GM21423 (cell line): Measurements from ENCODE around the gene FSTL5.
"Not testable (repeated sequence)": the region's sequence is repeated elsewhere in the genome, so short reads cannot be mapped to it uniquely, and the experiment has no call there.

Source experiments
- ATAC-seq: cut with Tn5 transposase; IDR thresholded peaks from one replicate; pipeline ENCODE4 v1.9.1; 2021; ENCODE audit warnings: mild to moderate bottlenecking, moderate library complexity; ENCODE audit not compliant: unreplicated experiment

The FSTL5 gene

DNA sequence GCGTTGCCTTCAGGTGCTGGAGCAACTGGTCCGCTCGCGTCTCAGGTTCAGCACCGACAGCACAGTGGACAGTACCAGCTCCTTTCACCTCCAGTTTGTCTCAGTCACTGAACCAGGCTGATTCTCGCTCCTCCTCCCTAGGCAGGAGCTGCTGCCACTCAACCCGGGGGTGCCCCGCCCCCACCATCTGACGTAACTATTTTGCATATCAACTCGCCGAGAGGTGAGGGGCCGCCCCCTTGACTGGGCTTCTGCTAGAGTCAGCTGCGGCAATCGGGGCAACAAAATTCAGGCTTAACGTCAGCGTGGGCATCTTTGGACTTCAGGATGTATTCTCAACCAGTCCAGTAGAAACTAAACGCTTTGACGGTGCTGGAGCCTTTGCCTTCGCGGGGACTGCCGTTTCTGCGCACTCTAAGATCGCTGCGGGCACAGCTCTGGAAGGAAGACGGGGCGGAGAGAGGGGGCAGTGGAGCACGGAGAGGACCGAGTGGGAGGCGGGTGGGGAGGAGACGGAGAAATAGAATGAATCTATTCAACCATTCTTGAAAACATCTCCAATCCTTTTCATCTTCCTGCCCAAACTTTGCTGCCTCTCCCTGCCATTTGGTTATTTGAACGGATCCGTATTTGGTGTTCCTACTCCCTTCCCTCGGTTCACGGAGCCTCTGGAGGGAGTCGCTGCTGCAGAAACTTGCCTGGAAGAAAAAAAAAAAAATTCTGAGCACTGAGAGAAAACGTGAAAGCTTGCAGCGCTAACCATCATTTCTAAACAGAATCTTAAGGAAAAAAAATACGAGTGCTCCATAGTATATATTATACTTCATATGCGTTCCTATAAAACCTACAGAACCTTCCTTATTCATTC, at the start of gene FSTL5:
TSS of gene FSTL5 (minus strand) at position 109 of the 868 bp plus-strand sequence. CDS start 52,604 bp downstream, outside the sequence.
- ATAC-seq = peak; percentile 95

DNA sequence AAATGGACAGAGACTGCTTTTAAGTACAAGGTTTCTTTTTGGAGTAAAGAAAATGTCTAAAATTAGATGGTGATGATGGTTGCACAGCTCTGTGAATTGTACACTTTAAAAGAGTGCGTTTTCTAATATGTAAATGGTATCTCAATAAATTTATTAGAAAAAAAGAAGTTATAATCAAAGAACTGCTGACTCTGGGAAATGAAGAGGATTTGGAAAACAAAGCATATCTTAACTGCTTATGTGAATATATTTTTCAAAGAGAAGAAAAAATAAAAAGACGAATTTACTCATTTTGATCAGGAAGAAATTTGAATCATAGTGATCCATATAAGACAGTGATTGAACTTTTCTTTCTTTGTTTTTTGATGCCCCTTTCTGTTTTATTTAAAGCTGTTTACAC, 45.9 kb upstream of the FSTL5 start:
- ATAC-seq = no peak

DNA sequence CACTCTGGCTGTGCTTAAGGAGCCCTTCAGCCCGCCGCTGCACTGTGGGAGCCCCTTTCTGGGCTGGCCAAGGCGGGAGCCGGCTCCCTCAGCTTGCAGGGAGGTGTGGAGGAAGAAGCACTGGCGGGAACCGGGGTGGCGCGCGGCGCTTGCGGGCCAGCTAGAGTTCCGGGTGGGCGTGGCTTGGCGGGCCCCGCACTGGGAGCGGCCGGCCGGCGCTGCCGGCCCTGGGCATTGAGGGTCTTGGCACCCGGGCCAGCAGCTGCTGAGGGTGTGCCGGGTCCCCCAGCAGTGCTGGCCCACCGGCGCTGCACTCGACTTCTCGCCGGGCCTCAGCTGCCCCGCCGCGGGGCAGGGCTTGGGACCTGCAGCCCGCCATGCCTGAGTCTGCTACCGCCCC, 39.7 kb upstream of the FSTL5 start:
- ATAC-seq = not testable (repeated sequence)

DNA sequence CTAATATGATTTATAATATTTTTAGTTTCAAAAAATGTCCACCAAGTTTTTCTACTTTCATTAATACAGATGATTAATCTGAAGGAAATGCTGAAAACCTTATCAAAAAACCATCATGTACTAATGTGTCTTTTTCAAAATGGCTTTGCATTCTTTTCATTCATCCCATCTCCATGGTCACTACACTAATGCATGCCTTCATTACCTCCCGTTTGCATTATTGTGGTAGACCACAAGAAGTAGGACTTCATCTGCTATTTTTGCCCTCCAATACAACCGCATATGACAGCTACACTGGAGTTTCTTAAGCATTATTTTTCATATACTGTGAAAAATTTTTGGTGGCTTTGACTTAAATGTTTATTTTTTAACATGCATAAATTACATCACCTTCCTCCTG, 37.9 kb upstream of the FSTL5 start:
- no peak for ATAC-seq

DNA sequence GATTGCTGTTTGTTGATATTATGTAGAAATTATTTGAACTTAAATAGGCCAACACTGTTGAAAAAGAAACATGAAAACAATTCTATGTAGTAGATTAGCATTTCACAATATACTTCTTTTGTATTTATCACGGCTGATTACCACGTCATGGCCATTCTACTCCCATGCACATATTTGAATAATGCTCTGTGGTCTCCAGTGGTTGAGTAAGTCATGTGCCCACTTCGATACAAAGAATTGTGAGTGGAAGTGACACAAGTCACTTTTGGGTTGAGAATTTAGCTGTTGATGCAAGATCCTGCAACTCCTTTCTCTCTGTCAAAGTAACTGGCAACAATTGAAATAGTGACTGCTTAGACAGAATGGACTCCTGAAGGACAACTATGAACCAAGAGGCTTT, 6.7 kb upstream of the FSTL5 start:
- ATAC-seq = no peak

DNA sequence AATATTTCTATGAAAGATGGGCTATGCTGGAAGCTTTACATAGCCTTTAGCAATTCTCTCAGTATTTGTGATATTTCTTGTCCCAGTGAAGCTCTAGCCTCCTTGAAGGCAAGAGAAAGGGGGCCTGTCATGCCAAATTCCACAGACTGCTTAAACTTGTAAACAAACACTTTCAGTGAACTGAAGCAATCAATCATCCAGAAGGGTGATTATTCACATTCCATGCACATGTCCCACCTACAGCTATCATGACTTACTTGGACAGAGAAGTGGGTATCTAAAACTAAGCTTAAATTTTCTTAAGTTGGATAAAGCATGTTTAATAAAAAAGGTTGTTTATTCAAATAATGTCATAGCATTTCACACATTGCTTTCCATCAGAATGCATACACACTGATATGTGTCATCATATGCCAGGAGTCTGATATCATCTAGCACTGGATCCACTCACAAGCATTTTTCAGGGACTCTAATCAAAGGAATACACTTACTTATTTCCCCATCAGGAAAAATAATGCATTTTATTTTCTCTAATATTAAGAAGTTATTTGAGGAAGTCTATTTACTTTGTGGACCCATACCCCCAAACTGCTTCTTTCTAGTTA, 1.2 kb upstream of the FSTL5 start:
- ATAC-seq = no peak

DNA sequence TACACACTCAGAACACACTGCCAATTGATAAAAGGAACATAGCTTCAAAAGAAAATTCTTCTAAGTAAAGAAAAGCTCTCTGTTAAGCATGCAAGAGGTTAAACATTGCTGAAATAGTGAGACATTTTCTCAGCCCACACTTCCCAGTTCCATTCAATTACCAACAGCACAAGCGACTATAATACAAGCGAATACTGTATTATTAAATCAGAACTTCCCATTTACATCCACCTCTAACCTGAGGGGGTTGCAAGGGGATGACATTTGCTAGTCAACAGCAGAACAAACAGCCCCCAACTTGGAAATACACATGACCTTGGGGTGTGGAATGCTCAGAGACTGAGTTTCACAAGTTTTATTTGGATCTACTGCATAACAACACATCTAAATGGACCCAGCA, 1.1 kb downstream of the FSTL5 start:
- ATAC-seq = no peak

DNA sequence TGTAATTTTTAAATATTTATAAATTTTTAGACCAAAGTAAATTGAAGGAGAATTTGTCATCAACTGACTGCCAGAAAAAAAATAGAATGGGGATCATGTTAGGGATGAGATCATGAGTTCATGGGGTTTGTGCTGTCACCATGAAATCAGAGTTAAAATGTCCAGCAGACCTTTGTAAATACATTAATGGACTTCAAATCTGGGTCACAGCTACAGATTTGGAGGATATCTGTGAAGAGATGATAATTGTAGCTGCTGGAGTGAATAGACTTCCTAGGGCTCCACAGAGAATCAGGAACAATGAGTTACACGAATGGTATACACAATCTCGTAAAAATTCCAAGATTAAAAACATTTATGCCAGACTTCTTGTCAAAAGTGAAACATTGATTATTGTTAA, 6.6 kb downstream of the FSTL5 start:
- ATAC-seq = no peak

DNA sequence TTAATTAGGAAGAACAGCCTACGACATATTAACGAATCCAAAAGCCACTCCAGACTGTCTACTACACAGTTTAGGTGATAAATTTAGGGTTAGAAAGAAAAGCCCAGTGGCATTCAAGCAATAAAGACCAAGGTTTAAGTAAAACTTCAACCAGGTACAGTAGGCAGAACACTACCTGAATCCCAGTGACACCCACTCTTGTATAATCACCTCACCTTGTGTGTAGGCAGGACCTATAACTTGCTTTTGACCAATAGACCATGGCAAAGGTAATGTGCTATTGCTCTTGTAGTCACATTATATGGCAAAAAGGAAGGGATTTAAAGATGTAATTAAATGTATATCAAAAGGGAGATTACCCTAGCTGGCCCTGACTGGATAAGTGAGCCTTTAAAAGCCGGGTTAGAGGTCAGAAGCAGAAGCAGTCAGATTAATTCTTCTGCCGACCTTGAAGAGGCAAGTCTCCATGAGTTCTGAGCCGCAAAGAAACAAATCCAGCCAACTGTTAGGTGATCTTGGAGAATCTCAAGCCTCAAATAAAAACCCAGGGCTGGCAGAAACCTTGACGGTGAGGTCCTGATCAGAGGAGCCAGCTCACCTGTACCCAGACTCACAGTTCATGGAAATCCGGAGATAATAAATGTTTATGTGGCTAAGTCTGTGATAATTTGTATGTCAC, 8.8 kb downstream of the FSTL5 start:
- ATAC-seq = no peak

DNA sequence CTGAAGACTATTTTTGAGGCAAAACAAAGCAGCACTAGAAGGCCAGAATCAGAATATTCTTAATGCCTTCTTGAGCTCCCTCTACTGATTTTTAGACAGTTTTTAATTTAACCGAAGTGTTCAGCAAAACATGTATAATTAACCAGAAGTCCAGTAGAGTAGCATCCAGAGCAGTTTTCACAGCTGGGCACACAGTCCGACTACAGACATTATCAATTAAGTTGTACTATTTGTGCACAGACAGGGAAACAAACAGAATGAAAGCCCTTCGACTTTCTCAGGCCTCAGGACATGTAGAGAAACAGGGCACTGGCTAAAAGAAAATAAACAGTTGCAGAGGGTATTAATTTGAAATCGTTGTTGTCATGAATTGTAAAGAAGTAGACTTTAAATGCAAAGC, 11.9 kb downstream of the FSTL5 start:
- no peak for ATAC-seq

DNA sequence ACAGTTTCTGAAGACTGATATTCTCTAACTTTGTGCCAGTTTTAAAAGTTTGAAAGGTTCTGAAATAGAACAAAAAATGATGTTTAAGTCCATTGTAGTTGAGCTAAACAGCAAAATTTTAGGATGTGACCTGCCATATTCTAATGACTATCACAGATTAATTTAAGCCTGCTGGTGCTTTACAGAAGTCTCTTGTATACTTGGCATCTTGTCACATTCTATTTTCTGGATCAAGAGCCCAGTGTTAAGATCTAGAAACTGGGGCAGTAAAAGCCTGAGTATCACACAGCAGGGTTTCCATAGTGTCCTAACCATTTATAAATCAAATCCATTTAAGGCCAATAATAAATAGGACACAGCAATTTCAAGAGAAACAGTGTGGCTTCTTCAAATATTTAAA, 12.4 kb downstream of the FSTL5 start:
- no peak for ATAC-seq

DNA sequence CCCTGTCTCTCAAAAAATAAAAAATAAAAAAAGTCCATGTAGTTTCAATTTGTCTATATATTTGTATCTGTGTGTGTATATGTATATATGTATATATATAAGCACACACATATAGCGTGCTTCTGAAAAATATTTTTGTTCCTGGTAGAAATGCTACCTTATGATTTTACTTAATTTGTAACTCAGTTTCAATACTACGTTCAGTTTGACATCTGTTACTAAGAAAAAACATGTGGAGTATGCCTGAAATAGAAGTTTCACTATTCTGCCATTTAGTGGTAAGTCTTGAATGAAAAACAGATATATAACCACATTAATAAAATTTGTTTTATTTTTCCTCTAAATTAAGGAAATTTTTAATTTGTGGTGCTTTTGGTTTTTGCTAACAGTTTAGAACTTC, 14.2 kb downstream of the FSTL5 start:
- no peak for ATAC-seq

DNA sequence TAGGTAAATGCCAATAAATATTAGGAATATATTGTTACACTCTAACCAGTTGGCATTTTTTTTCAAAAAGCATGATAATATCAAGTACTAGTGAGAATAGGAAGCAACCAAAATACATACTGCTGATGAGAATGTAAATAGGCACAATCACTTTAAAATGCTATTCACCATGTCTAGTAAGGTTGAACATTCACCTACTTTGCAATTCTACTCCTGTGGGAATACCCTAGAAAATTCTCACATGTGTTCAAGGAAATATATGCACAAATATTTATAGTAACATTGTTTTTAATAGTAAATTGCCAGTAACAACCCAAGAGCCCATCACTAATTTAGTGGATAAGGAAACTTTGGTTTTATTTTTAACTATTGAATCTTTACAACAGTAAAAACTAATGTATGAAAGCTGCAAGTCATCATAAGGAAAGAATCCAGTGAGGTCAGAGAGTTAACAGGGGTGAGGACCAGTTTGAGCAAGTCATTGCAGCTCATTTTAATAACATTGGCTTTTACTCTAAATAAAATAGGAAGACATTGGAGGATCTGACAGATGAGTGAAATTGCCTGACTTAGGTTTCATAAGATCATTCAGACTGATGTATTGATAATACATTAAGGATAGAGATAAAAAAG, 23.6 kb downstream of the FSTL5 start:
- no peak for ATAC-seq

DNA sequence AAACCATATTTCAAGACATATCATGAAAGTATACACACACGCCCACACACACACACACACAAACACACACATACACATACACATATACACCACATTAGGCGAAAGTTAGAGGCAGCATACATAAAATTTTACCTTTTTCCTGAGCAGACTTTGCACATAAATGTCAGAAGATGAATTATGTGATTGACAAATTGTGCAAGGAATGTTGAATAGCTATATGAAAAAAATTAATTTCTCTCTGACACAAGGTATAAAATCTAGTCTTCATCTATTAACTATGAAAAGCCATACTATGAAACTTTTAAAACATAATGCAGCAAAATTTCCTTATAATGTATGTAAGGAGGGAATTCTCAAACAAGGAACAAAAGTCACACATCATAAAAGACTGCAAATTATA, 24.4 kb downstream of the FSTL5 start:
- no peak for ATAC-seq

DNA sequence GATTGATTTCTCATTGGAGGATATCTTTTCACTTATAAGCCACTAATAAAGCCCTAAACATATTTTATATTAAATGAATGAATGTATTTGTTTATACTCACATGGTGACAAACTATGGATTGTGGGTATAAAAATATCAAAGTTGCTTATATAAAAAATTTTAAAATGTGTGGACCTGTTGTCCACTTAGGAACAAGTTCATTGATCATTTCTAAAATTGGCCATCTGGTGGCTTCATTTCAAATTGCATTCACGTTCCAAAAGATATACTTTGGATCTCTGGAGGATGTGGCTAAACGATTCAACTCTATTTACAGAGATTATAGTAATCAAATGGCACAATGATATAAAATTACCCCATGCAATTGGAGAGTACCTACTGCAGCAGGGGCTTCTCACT, 32.5 kb downstream of the FSTL5 start:
- ATAC-seq = no peak

DNA sequence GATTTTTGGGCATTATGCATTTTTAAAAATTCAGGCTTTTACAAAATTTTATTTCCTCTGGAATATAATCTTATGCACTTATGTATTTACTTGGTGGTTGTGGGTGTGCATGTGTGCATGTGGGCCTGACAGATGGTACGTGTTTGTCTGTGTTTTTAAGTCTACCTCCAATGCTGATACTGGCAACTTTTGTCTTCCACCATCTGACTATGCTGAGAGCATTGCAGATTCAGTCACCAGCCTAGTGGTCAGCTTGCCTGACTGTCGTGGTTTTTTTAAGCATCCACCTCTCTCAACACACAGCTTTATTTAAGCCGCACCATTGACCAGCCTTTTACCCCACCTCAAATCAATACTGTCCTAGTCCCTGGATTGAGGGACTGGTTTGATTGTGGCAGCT, 37.1 kb downstream of the FSTL5 start:
- no peak for ATAC-seq

DNA sequence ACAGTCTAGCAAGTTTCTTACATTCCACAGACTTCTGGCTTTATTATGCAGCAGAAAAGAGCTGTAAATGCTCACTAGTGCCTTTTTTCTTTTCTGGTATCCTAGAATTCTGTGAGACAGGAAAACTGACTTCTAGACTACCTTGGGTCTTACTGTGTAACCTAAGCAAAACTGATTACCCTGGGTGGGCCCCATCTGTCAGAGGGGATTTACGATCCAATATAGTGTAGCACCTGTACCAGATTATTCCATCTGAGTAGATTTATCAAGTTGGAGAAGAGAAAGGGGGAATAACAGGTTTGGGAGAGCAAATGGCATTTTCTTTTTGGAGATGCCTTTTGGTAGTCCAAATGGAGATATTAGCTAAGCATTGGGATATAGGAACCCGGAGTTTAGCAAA, 46.7 kb downstream of the FSTL5 start:
- ATAC-seq = no peak

DNA sequence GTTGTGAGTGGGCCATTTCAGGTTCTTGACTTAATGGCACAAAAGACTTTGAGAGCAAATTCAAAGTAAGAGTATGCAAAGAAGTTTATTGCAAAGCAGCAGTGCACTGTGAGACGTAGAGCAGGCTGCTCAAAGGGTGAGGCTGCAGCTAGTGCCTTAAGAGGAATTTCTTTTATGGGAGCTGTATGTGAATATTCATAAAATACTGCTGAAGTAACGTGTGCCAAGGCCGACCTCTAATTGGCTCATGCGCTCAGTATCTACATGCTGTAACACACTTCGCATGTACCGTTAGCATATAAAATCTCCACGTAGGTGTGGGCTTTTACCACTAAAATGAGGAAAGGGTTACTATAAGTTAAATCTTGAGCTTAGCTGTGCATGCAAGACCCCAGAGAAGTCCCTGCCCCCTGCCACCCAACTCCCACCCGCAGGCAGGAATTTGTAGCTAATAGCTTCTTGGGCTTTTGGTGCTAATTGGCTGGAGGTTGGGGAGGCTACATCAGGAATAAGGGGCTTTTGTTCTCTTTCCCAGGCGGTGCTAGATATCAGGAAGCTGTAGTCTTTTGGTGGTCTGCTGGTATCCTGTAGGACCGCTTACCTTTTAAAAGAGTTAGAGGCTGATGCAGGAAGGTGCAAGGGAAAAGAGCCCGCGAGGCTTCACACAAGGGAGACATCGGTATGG, 47.6 kb downstream of the FSTL5 start:
- no peak for ATAC-seq

DNA sequence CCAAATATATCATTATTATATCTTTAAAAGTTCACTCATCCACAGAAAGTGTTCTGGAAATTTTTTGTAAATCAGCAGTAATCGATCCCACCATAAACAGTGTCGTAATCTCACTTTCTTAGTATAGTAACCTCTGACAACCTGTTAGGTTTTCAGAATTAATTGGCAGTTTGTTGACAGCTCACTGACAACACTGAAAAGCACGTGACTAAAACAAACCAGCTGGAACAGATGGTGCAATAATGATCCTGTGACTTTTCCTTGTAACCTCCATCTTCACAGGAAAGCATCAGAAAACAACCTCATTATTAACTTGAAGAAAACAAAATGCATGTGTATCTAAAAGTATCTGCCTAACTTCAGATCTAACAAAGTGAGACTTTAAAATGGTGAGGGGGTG, 48.5 kb downstream of the FSTL5 start:
- ATAC-seq = no peak

DNA sequence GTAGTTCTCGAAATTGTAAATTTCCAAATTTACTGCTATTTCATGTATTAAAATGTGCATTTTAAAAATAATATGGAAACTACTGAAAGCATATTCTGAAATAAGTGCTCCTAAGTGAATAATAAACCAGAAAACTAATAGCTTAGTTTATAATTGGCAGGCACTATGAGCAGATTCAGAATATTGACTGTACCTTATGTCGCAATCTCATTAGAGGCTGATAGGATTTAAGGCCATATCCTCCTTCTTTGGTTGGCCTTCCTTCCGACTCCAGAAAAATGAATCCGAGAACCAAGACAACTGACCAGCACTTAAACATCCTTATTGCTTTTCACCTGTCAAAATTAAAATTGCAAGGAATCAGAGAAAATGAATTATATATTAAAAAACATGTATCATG, 52.7 kb downstream of the FSTL5 start:
- ATAC-seq = no peak
